T-helper 17 cell (primary cell): ENCODE results near the gene RAB11FIP4. TPM values are rescaled to one million over a fixed set of nuclear protein-coding genes. Genes with fewer than 3 reads are reported as not detected.

Experiments used
- ATAC-seq: fragments of 150-1000 bp; cut with Tn5 transposase; 2 replicates; pipeline ENCODE4 v1.10.0; 2021; ENCODE audit warnings: mild to moderate bottlenecking, moderate library complexity
- DNase-seq, 3 donors: peaks; one replicate each; pipeline versions ENCODE4 v3.0.0 to v3.0.0-alpha.2; 2020 to 2021
- H3K9me3 ChIP-seq: one replicate; pipeline ENCODE4 v1.7.0; 2013; ENCODE audit warnings: low read length, mild to moderate bottlenecking; ENCODE audit not compliant: control insufficient read depth, poor library complexity, severe bottlenecking
- H3K27ac Mint-ChIP-seq: one replicate; pipeline ENCODE4 v1.8.0; 2022; ENCODE audit warnings: mild to moderate bottlenecking, moderate library complexity, mixed read lengths
- H3K27me3 Mint-ChIP-seq: one replicate; pipeline ENCODE4 v1.8.0; 2022; ENCODE audit warnings: mixed read lengths
- H3K36me3 Mint-ChIP-seq: one replicate; pipeline ENCODE4 v1.8.0; 2022; ENCODE audit warnings: low read depth, mixed read lengths
- H3K4me1 Mint-ChIP-seq: one replicate; pipeline ENCODE4 v1.8.0; 2022; ENCODE audit warnings: mild to moderate bottlenecking, mixed read lengths
- H3K4me3 Mint-ChIP-seq: one replicate; pipeline ENCODE4 v1.8.0; 2022; ENCODE audit warnings: mild to moderate bottlenecking, moderate library complexity, mixed read lengths
- total RNA-seq, 4 donors: library from RNA in 2 of 4; stranded (reverse) in 2 of 4; gene quantifications; one replicate each; pipeline ENCODE4 v1.2.3 and lab custom pipeline; 2022 to 2026

Gene RAB11FIP4
- total RNA-seq, 2 donors from 2014 or later, result 47.4 to 61.9 TPM

- no peak for ATAC-seq
- Mint-ChIP-seq H3K27ac (no peak overlapping the region), H3K27me3 (no peaks in the 10 kb centered on the region), H3K36me3 (no peaks in the 10 kb centered on the region), H3K4me1 (peaks cover 15% of the 10 kb centered on the region), H3K4me3 (no peak overlapping the region)
- no peak for DNase-seq
- H3K9me3 ChIP-seq, result no peaks in the 10 kb centered on the region
Measured at GRCh38 chr17:31554930-31555329, 163.5 kb downstream of the RAB11FIP4 start.

- H3K27me3 Mint-ChIP-seq, result peaks cover 8% of the 10 kb centered on the region
- H3K36me3 Mint-ChIP-seq, result no peaks in the 10 kb centered on the region
- H3K4me3 Mint-ChIP-seq, result no peak overlapping the region
- ATAC-seq (no peak), DNase-seq (no peak)
- no peaks in the 10 kb centered on the region for H3K9me3 ChIP-seq
- peak overlapping the region; percentile 56 for H3K27ac Mint-ChIP-seq
- H3K4me1 Mint-ChIP-seq, result peaks cover 6% of the 10 kb centered on the region
Measured at GRCh38 chr17:31556969-31557645, 165.6 kb downstream of the RAB11FIP4 start.

- DNase-seq (peak; percentile 14 to 60 (median 55)), ATAC-seq (peak; percentile 91)
- Mint-ChIP-seq H3K27ac (no peak overlapping the region), H3K4me3 (peak overlapping the region; percentile 80), H3K4me1 (peaks cover 6% of the 10 kb centered on the region), H3K27me3 (peaks cover 8% of the 10 kb centered on the region), H3K36me3 (no peaks in the 10 kb centered on the region)
- no peaks in the 10 kb centered on the region for H3K9me3 ChIP-seq
Measured at GRCh38 chr17:31558748-31559583, 167.5 kb downstream of the RAB11FIP4 start.

- Mint-ChIP-seq H3K4me3 (peak overlapping the region; percentile 56), H3K4me1 (peaks cover 6% of the 10 kb centered on the region), H3K36me3 (no peaks in the 10 kb centered on the region), H3K27ac (no peak overlapping the region), H3K27me3 (peaks cover 8% of the 10 kb centered on the region)
- peak; percentile 32 for ATAC-seq
- no peaks in the 10 kb centered on the region for H3K9me3 ChIP-seq
- DNase-seq, result no peak
Measured at GRCh38 chr17:31559584-31560501, 168.4 kb downstream of the RAB11FIP4 start.

GRCh38 chr17:31560616-31561235, 169.3 kb downstream of the RAB11FIP4 start:
- H3K27ac Mint-ChIP-seq, result no peak overlapping the region
- H3K4me1 Mint-ChIP-seq, result peaks cover 6% of the 10 kb centered on the region
- no peak for ATAC-seq
- H3K27me3 Mint-ChIP-seq, result peaks cover 14% of the 10 kb centered on the region
- H3K9me3 ChIP-seq, result no peaks in the 10 kb centered on the region
- H3K4me3 Mint-ChIP-seq, result peak overlapping the region; percentile 56
- no peaks in the 10 kb centered on the region for H3K36me3 Mint-ChIP-seq
- no peak for DNase-seq

- Mint-ChIP-seq H3K27me3 (peaks cover 14% of the 10 kb centered on the region), H3K27ac (no peak overlapping the region), H3K4me3 (no peak overlapping the region), H3K4me1 (peaks cover 6% of the 10 kb centered on the region), H3K36me3 (no peaks in the 10 kb centered on the region)
- no peak for DNase-seq
- no peaks in the 10 kb centered on the region for H3K9me3 ChIP-seq
- no peak for ATAC-seq
Measured at GRCh38 chr17:31561469-31562375, 170.2 kb downstream of the RAB11FIP4 start.

GRCh38 chr17:31562376-31562840, 170.9 kb downstream of the RAB11FIP4 start:
- H3K9me3 ChIP-seq, result no peaks in the 10 kb centered on the region
- Mint-ChIP-seq H3K27ac (no peak overlapping the region), H3K27me3 (peaks cover 14% of the 10 kb centered on the region), H3K4me3 (no peak overlapping the region), H3K36me3 (no peaks in the 10 kb centered on the region), H3K4me1 (peaks cover 8% of the 10 kb centered on the region)
- ATAC-seq (no peak), DNase-seq (no peak)

GRCh38 chr17:31564291-31564690, 172.8 kb downstream of the RAB11FIP4 start:
- no peaks in the 10 kb centered on the region for H3K9me3 ChIP-seq
- ATAC-seq (no peak), DNase-seq (no peak)
- Mint-ChIP-seq H3K4me1 (peaks cover 5% of the 10 kb centered on the region), H3K4me3 (no peak overlapping the region), H3K27me3 (peaks cover 14% of the 10 kb centered on the region), H3K36me3 (no peaks in the 10 kb centered on the region), H3K27ac (no peak overlapping the region)

GRCh38 chr17:31564883-31565301, 173.4 kb downstream of the RAB11FIP4 start:
- H3K36me3 Mint-ChIP-seq, result no peaks in the 10 kb centered on the region
- no peak overlapping the region for H3K4me3 Mint-ChIP-seq
- H3K27me3 Mint-ChIP-seq, result peaks cover 14% of the 10 kb centered on the region
- no peak for DNase-seq
- no peak overlapping the region for H3K27ac Mint-ChIP-seq
- no peaks in the 10 kb centered on the region for H3K9me3 ChIP-seq
- H3K4me1 Mint-ChIP-seq, result peaks cover 5% of the 10 kb centered on the region
- no peak for ATAC-seq

GRCh38 chr17:31565652-31566051, 174.2 kb downstream of the RAB11FIP4 start:
- DNase-seq (no peak), ATAC-seq (no peak)
- Mint-ChIP-seq H3K4me1 (peaks cover 5% of the 10 kb centered on the region), H3K27ac (no peak overlapping the region), H3K27me3 (peaks cover 9% of the 10 kb centered on the region), H3K4me3 (no peak overlapping the region), H3K36me3 (no peaks in the 10 kb centered on the region)
- H3K9me3 ChIP-seq, result no peaks in the 10 kb centered on the region

GRCh38 chr17:31566247-31566991, 174.9 kb downstream of the RAB11FIP4 start:
- Mint-ChIP-seq H3K27me3 (peaks cover 6% of the 10 kb centered on the region), H3K4me1 (peaks cover 5% of the 10 kb centered on the region), H3K36me3 (no peaks in the 10 kb centered on the region), H3K4me3 (no peak overlapping the region), H3K27ac (no peak overlapping the region)
- ATAC-seq (no peak), DNase-seq (no peak)
- H3K9me3 ChIP-seq, result no peaks in the 10 kb centered on the region
